Mononuclear cell (primary cell): ENCODE data around the gene HBEGF. TPM values are rescaled to one million over a fixed set of nuclear protein-coding genes. Genes with fewer than 3 reads are reported as not detected.
A peak's percentile ranks its signal among the peaks of the same experiment; 100 is the strongest.

ENCODE experiments used
- H3K27me3 ChIP-seq: 2 replicates; pipeline ENCODE4 v1.6.0; 2011; ENCODE audit warnings: low read length, control low read depth; ENCODE audit not compliant: insufficient read depth
- H3K4me1 ChIP-seq: 2 replicates; pipeline ENCODE4 v1.5.1; 2011; ENCODE audit warnings: mild to moderate bottlenecking, low read length, control low read depth; ENCODE audit not compliant: insufficient read depth
- H3K4me3 ChIP-seq: 2 replicates; pipeline ENCODE4 v1.5.1; 2011; ENCODE audit warnings: mild to moderate bottlenecking, low read length, moderate library complexity
- H3K9me3 ChIP-seq: 2 replicates; pipeline ENCODE4 v1.5.1; 2011; ENCODE audit warnings: low read depth, mild to moderate bottlenecking, control low read depth, low read length
- total RNA-seq: library from RNA; depleted of rRNA; stranded (reverse); fragments of >200 nt; gene quantifications from one replicate; pipeline ENCODE4 v1.2.3, GENCODE V29; 2012

Gene HBEGF
- 80.5 TPM for total RNA-seq

- Histone ChIP-seq H3K9me3 (no peaks in the 10 kb centered on the region), H3K27me3 (no peaks in the 10 kb centered on the region), H3K4me1 (peaks cover 52% of the 10 kb centered on the region), H3K4me3 (peak within 1 kb of the TSS; percentile 43)
Measured at GRCh38 chr5:140346348-140347221, at the start of gene HBEGF. Gene HBEGF (minus strand): TSS chr5:140346603. CDS start chr5:140346328, 275 bp downstream.

DNA sequence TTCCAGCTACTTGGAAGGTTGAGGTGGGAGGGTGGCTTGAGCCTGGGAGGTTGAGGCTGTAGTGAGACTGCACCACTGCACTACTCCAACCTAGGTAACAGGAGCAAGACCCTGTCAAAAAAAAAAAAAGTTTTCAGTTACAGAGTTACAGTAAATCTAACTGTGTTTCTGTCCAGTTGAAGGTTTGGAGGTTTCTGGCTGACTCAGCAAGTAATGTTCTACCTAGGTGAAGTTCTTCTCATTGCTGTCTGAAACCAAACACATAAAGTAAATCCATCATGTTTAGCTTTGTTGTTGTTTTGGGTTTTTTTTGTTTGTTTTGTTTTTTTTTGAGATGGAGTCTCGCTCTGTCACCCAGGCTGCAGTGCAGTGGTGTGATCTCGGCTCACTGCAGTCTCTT is 47.3 kb upstream of the HBEGF start:
- Histone ChIP-seq H3K4me3 (no peak overlapping the region), H3K27me3 (no peaks in the 10 kb centered on the region), H3K9me3 (no peaks in the 10 kb centered on the region), H3K4me1 (no peaks in the 10 kb centered on the region)

GRCh38 chr5:140391732-140392131 is 45.3 kb upstream of the HBEGF start:
- H3K9me3 ChIP-seq, result no peaks in the 10 kb centered on the region
- no peaks in the 10 kb centered on the region for H3K4me1 ChIP-seq
- H3K4me3 ChIP-seq, result no peak overlapping the region
- no peaks in the 10 kb centered on the region for H3K27me3 ChIP-seq

DNA sequence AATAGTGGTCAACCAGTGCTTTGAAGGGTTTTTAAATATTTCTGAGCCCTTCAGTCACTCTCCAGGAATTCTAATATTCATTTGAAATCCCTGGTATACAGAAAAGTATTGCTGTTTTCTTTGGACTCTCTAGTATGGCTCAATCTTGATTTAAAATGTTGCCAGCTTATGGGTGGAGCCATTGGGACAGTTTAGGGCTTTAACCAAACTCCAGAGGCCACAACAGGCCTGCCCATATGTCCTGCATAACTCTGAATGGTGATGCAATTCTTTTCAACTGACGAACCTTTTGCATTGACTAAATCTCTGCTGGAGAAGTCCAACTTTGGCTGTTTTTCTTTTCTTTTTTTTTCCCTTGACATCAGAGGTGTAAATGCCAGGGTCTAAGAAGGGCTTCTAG is 44.9 kb upstream of the HBEGF start:
- no peaks in the 10 kb centered on the region for H3K27me3 ChIP-seq
- H3K9me3 ChIP-seq, result no peaks in the 10 kb centered on the region
- no peak overlapping the region for H3K4me3 ChIP-seq
- H3K4me1 ChIP-seq, result no peaks in the 10 kb centered on the region

DNA sequence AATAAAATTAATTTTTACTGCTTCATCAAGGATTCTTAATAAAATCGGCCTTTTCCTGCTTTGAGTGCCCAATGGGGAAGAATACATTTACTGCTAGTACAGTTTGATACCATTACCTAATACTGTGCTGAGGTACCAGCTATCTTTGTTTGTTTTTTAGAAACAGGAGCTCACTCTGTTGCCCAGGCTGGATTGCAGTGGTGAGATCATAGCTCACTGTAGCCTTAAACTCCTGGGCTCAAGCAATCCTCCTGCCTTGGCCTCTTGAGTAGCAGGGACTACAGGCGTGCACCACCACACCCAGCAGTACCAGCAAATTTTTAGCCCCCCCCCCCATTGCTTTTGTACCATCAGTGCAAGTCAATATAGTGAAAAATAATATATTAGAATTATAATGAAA is 41.6 kb upstream of the HBEGF start:
- Histone ChIP-seq H3K27me3 (no peaks in the 10 kb centered on the region), H3K4me3 (no peak overlapping the region), H3K9me3 (no peaks in the 10 kb centered on the region), H3K4me1 (peaks cover 5% of the 10 kb centered on the region)

DNA sequence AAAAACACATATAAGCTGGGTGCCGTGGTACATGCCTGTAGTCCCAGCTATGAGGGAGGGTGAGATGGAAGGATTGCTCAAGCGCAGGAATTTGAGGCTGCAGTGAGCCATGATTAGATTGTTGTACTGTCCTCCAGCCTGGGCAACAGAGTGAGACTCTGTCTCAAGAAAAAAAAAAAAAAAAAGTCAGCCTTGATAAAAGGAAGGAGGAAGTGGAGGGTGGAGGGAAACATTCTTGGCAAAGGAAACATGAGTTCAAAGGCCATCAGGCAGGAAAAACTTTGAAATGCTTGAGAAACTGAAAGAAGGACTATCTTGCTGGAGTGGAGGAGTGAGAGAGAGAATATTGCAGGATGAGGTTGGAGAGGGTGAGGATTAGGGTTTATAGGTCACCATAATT is 36.9 kb upstream of the HBEGF start:
- H3K27me3 ChIP-seq, result no peaks in the 10 kb centered on the region
- no peak overlapping the region for H3K4me3 ChIP-seq
- H3K9me3 ChIP-seq, result no peaks in the 10 kb centered on the region
- peaks cover 5% of the 10 kb centered on the region for H3K4me1 ChIP-seq

DNA sequence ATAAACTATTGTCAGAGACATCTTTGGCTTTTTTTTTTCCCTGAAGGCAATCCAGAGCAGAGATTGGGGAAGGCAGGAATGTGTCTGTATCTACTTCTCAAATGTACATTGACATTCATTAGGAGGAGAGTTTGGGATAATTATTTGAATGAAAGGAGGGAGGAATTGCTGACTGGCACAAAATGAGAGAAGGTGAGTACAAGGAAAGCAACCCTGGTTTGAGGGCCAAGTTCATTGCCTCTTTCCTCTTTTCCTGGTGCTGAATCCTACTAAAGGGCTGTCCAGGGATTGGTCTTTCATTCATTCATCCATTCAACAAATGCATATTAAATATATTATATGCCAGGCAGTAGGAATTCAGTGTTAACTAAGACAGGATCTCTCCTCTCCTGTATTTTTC is 36.5 kb upstream of the HBEGF start:
- Histone ChIP-seq H3K4me3 (no peak overlapping the region), H3K9me3 (no peaks in the 10 kb centered on the region), H3K4me1 (peaks cover 5% of the 10 kb centered on the region), H3K27me3 (no peaks in the 10 kb centered on the region)

- Histone ChIP-seq H3K27me3 (no peaks in the 10 kb centered on the region), H3K4me1 (peaks cover 5% of the 10 kb centered on the region), H3K9me3 (no peaks in the 10 kb centered on the region), H3K4me3 (no peak overlapping the region)
Measured at GRCh38 chr5:140381972-140382371, 35.6 kb upstream of the HBEGF start.

GRCh38 chr5:140381351-140381750 is 34.9 kb upstream of the HBEGF start:
- Histone ChIP-seq H3K4me1 (peaks cover 5% of the 10 kb centered on the region), H3K27me3 (no peaks in the 10 kb centered on the region), H3K4me3 (no peak overlapping the region), H3K9me3 (no peaks in the 10 kb centered on the region)

GRCh38 chr5:140372971-140373487 is 26.6 kb upstream of the HBEGF start:
- Histone ChIP-seq H3K27me3 (no peaks in the 10 kb centered on the region), H3K4me1 (peaks cover 8% of the 10 kb centered on the region), H3K4me3 (no peak overlapping the region), H3K9me3 (no peaks in the 10 kb centered on the region)

DNA sequence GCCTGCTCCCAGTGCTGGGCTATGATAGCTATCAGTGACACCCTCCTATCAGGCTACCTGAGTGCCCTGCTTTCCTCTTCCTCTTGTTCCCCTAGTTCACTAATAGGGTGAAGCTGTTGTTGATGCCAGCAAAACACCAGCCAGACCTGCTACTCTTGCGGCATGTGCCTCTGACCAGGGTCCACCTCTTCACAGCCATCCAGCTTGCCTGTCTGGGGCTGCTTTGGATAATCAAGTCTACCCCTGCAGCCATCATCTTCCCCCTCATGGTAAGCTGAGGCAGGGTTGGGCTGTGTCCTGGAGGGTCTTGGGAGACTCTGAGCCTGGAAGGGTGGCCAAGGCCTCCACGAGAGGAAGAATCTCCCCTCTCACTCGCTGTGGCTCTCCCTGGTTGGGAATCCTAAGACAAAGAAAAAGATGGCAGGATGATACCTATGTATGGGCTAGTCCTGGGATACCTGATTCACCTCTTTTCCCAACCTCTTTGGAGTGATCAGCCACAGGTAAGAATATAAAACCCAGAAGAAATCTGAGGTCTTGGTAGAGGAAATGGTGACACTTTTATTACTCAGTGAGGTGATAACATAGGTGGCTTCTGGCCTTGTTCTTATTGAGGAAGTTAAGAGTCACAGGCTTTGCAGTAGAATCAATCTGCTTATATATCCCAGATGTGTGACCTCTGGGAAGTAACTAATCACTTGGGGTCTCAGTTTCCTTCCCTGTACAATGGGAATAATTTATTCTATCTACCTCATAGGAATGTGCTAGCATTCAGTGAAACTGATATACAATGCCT is 25.2 kb upstream of the HBEGF start:
- Histone ChIP-seq H3K4me1 (peaks cover 8% of the 10 kb centered on the region), H3K27me3 (no peaks in the 10 kb centered on the region), H3K9me3 (no peaks in the 10 kb centered on the region), H3K4me3 (no peak overlapping the region)

DNA sequence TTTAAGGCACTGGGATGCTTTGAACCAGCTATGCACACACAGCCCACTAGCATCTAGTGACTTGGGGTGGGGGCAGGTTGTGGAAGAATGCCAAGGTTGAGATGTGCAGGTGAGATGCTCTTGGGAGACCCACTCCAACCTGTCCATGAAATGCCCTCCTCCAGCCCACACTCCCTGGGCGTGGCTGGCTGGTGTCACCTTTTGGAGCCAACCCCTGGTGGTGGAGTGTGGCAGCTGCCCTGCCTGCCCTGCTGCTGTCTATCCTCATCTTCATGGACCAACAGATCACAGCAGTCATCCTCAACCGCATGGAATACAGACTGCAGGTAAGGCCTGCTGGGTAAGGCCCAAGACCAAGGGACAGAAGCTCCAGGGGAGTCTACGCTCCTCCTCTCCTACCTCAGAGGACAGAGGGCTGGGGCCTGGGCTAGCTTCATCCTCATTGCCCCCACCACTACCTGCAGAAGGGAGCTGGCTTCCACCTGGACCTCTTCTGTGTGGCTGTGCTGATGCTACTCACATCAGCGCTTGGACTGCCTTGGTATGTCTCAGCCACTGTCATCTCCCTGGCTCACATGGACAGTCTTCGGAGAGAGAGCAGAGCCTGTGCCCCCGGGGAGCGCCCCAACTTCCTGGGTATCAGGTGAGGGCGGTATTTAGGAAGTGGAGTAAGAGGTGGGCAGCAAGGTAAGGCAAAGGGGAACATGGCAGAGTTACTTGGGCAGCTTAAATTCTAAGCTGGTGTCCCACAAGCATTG is 21.0 kb upstream of the HBEGF start:
- Histone ChIP-seq H3K9me3 (no peaks in the 10 kb centered on the region), H3K4me3 (no peak overlapping the region), H3K27me3 (no peaks in the 10 kb centered on the region), H3K4me1 (peaks cover 6% of the 10 kb centered on the region)

GRCh38 chr5:140366589-140367255 is 20.3 kb upstream of the HBEGF start:
- Histone ChIP-seq H3K27me3 (no peaks in the 10 kb centered on the region), H3K4me3 (no peak overlapping the region), H3K4me1 (peaks cover 5% of the 10 kb centered on the region), H3K9me3 (no peaks in the 10 kb centered on the region)

- Histone ChIP-seq H3K27me3 (no peaks in the 10 kb centered on the region), H3K4me1 (peaks cover 5% of the 10 kb centered on the region), H3K4me3 (no peak overlapping the region), H3K9me3 (no peaks in the 10 kb centered on the region)
Measured at GRCh38 chr5:140365941-140366340, 19.5 kb upstream of the HBEGF start.
